Ovary (tissue), 9 donors: ENCODE measurements around the gene NUB1. TPM values are rescaled to one million over a fixed set of nuclear protein-coding genes. Genes with fewer than 3 reads are reported as not detected.

Experiments used
- DNase-seq, 5 donors: peaks; one replicate each; pipeline ENCODE4 v3.0.0-alpha.2; 2019 to 2020
- H3K27ac ChIP-seq, 2 donors: fragments of 200-600 bp; one replicate each; pipeline versions ENCODE4 v1.5.1 to v1.8.0; 2019 to 2022
- H3K27me3 ChIP-seq: fragments of 200-600 bp; one replicate; pipeline ENCODE4 v1.8.0; 2022
- H3K36me3 ChIP-seq: fragments of 200-600 bp; sonication (generic); one replicate; pipeline ENCODE4 v1.5.1; 2019
- H3K4me1 ChIP-seq: one replicate; pipeline ENCODE4 v1.8.1; 2013; ENCODE audit warnings: mild to moderate bottlenecking, moderate library complexity; ENCODE audit not compliant: insufficient read depth
- H3K4me3 ChIP-seq: fragments of 200-600 bp; sonication (generic); one replicate; pipeline ENCODE4 v1.5.1; 2017
- H3K9me3 ChIP-seq, 2 donors: fragments of 200-600 bp in 1 of 2; sonication (generic) in 1 of 2; one replicate each; pipeline versions ENCODE4 v1.5.1 to v1.8.1; 2013 to 2019; ENCODE audit warnings: mild to moderate bottlenecking in 1 of 2, moderate library complexity in 1 of 2
- CTCF ChIP-seq, 3 donors: fragments of 450-650 bp in 2 of 3; fragments of 200-600 bp in 1 of 3; IDR thresholded peaks; one replicate each; pipeline versions ENCODE4 v1.5.1 to v1.8.0; 2016 to 2022; ENCODE audit warnings: antibody characterized with exemption in 3 of 3, mild to moderate bottlenecking in 1 of 3
- EP300 ChIP-seq: sonication (generic); formaldehyde crosslinking; IDR thresholded peaks from one replicate; pipeline ENCODE4 v1.6.1; 2017; ENCODE audit warnings: antibody characterized with exemption
- POLR2A ChIP-seq: fragments of 450-650 bp; IDR thresholded peaks from one replicate; pipeline ENCODE4 v1.6.1; 2017; ENCODE audit warnings: antibody characterized with exemption, mild to moderate bottlenecking, moderate library complexity
- WGBS, 3 donors: extraction: QIAGEN DNeasy Blood & Tissue Kit in 1 of 3; methylation state at CpG; one replicate each; pipeline versions ENCODE4 v1.1.5 to v1.1.7; 2013 to 2017; 5-methylcytosine and 5-hydroxymethylcytosine counted together
- intact Hi-C, 4 donors: fragments of 100-400 bp; cut with DNase I; formaldehyde crosslinking; loops; one replicate each; pipeline versions ENCODE4 v1.11.0 to v1.15.1; 2022 to 2023
- polyA plus RNA-seq, 2 donors: library from polyadenylated mRNA; stranded (reverse); fragments of 200-250 nt in 1 of 2; fragments of 350-450 nt in 1 of 2; fragmentation: Illumina TruSeq in 1 of 2; extraction: RNeasy Lipid Tissue Mini Kit (QIAGEN cat#74804) in 1 of 2; gene quantifications; one replicate each; pipeline ENCODE4 v1.2.3, GENCODE V29; 2013 to 2014
- total RNA-seq, 7 donors: library from RNA; depleted of rRNA in 2 of 7; stranded (reverse); fragments of >200 nt in 2 of 7; fragmentation: NEBNext Ultra II Directional in 3 of 7; extraction: Animal tissue kit (Norgen Biotek cat#: 25700) in 3 of 7; gene quantifications; one replicate each; pipeline versions ENCODE4 v1.1.0 to v1.2.4, GENCODE V29; 2016 to 2023
- donor health status: DM: no; HTN: no; CAD: no; lungs with moderate emphysema.
- donor health status: DM: no; HTN: no; CAD: no.
- donor health status: Bipolar disorder and iron deficiency.
- donor health status: DM: yes; HTN: yes; CAD: no.
- donor health status: DM: no; HTN: no; CAD: no.
- donor health status: DM: yes; HTN: yes; CAD: no.

NUB1 gene
- total and polyA plus RNA-seq, 9 donors: 33.8 to 162 (median 45.6) TPM

GRCh38 chr7:151368136-151368571 lies 26.5 kb downstream of the NUB1 start:
- TF ChIP-seq CTCF (IDR thresholded peaks at IDR 0.05) (peak; percentile 59 to 93 (median 87)), EP300 (no peak), POLR2A (no peak)
- WGBS, 3 donors: 11 to 12% (median 11%) methylated on average over 11 of the region's 11 CpGs
- intact Hi-C loops: loop anchor here (1.0 to 10.0 kb wide), 6 partner anchors 79 to 397 kb away; no protein-coding TSS in a partner anchor
- Histone ChIP-seq H3K27me3 (no peaks in the 10 kb centered on the region), H3K36me3 (no peaks in the 10 kb centered on the region), H3K27ac (no peak overlapping the region), H3K4me1 (no peaks in the 10 kb centered on the region), H3K4me3 (no peak overlapping the region), H3K9me3 (no peaks in the 10 kb centered on the region)
- DNase-seq: peak; percentile 81 to 89 (median 84)

GRCh38 chr7:151371266-151371665 lies 29.7 kb downstream of the NUB1 start:
- Histone ChIP-seq H3K27ac (no peak overlapping the region), H3K9me3 (no peaks in the 10 kb centered on the region), H3K4me3 (no peak overlapping the region), H3K36me3 (no peaks in the 10 kb centered on the region), H3K27me3 (no peaks in the 10 kb centered on the region), H3K4me1 (no peaks in the 10 kb centered on the region)
- intact Hi-C loops: no loop called here
- TF ChIP-seq POLR2A: no peak
- TF ChIP-seq EP300: no peak
- no peak for TF ChIP-seq CTCF (IDR thresholded peaks at IDR 0.05)
- 86 to 100% (median 86%) methylated on average over 2 of the region's 2 CpGs for WGBS, 3 donors
- no peak for DNase-seq

- 94 to 95% (median 95%) methylated on average over 10 of the region's 10 CpGs for WGBS, 3 donors
- H3K36me3 ChIP-seq: no peaks in the 10 kb centered on the region
Observed at GRCh38 chr7:151372612-151373265, 31.1 kb downstream of the NUB1 start.

GRCh38 chr7:151373599-151373998 lies 32.0 kb downstream of the NUB1 start:
- peak in 1 of 5 donors; percentile 35 for DNase-seq
- no peak overlapping the region for H3K27ac ChIP-seq
- H3K4me3 ChIP-seq: no peak overlapping the region
- no peaks in the 10 kb centered on the region for H3K36me3 ChIP-seq
- no peaks in the 10 kb centered on the region for H3K9me3 ChIP-seq
- 79 to 87% (median 84%) methylated on average over 13 of the region's 13 CpGs for WGBS, 3 donors
- no peaks in the 10 kb centered on the region for H3K27me3 ChIP-seq
- intact Hi-C loops: no loop called here
- no peaks in the 10 kb centered on the region for H3K4me1 ChIP-seq
- no peak for TF ChIP-seq EP300
- no peak for TF ChIP-seq POLR2A
- TF ChIP-seq CTCF (IDR thresholded peaks at IDR 0.05): no peak

More at GRCh38 chr7:151372612-151373265, 31.1 kb downstream of the NUB1 start:
- Histone ChIP-seq H3K27me3 (no peaks in the 10 kb centered on the region), H3K27ac (no peak overlapping the region), H3K4me3 (no peak overlapping the region), H3K9me3 (no peaks in the 10 kb centered on the region), H3K4me1 (no peaks in the 10 kb centered on the region)
- TF ChIP-seq CTCF (IDR thresholded peaks at IDR 0.05) (no peak), POLR2A (no peak), EP300 (no peak)
- intact Hi-C loops: no loop called here
- DNase-seq: peak in 1 of 5 donors; percentile 15
